GM21526 (cell line): Measurements from ENCODE around the gene MAFF.

Source experiments
- ATAC-seq: cut with Tn5 transposase; IDR thresholded peaks from one replicate; pipeline ENCODE4 v1.9.1; 2021; ENCODE audit warnings: moderate library complexity; ENCODE audit not compliant: unreplicated experiment, low FRiP score

MAFF gene

GRCh38 chr22:38203090-38203810, 1.5 kb downstream of the MAFF start:
- no peak for ATAC-seq

GRCh38 chr22:38203855-38204514, 2.2 kb downstream of the MAFF start:
- no peak for ATAC-seq

GRCh38 chr22:38204784-38205183, 3.0 kb downstream of the MAFF start:
- ATAC-seq: no peak

- no peak for ATAC-seq
Measured at GRCh38 chr22:38205261-38206128, 3.7 kb downstream of the MAFF start.

GRCh38 chr22:38207898-38208432, 6.2 kb downstream of the MAFF start:
- ATAC-seq: no peak

- no peak for ATAC-seq
Measured at GRCh38 chr22:38208551-38208968, 6.8 kb downstream of the MAFF start.

GRCh38 chr22:38211556-38211955, 9.8 kb downstream of the MAFF start:
- no peak for ATAC-seq

GRCh38 chr22:38212442-38212841, 10.6 kb downstream of the MAFF start:
- no peak for ATAC-seq

GRCh38 chr22:38213319-38213989, 11.7 kb downstream of the MAFF start:
- ATAC-seq: no peak

GRCh38 chr22:38213990-38214301, 12.2 kb downstream of the MAFF start:
- ATAC-seq: no peak

- no peak for ATAC-seq
Measured at GRCh38 chr22:38214302-38215056, 12.7 kb downstream of the MAFF start.

- no peak for ATAC-seq
Measured at GRCh38 chr22:38215156-38216038, 13.6 kb downstream of the MAFF start.

GRCh38 chr22:38218661-38219622, 17.1 kb downstream of the MAFF start:
- no peak for ATAC-seq

GRCh38 chr22:38219632-38220031, 17.8 kb downstream of the MAFF start:
- no peak for ATAC-seq

- ATAC-seq: no peak
Measured at GRCh38 chr22:38220163-38220562, 18.4 kb downstream of the MAFF start.

GRCh38 chr22:38220653-38221386, 19.0 kb downstream of the MAFF start:
- ATAC-seq: no peak

- no peak for ATAC-seq
Measured at GRCh38 chr22:38221407-38221806, 19.6 kb downstream of the MAFF start.
